ENCODE results near the gene MEIS2.

Gene MEIS2

DNA sequence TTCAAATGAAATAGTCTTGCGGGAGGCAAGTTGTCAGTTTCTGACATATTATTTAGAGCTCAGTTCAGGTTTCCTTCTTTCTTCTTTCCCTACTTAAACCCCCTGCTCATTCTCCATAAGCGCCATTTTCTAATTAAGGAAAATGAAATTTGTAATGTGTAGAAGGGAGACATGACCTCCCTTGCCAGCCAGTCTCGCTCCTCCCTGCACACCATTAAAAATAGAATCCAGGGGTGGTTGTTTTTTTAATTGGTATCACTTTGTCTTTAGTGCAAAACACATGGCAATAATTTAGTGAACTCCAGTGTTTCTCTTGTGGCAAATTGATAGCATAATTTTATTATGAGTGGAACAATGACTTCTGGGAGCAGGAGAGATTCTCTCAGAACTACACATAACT lies 160.1 kb downstream of the MEIS2 start:
- no peak for DNase-seq (ENCODE audit: low read depth in 1 of 2, low spot score in 1 of 2)
- TF ChIP-seq CTCF (IDR thresholded peaks at IDR 0.05; ENCODE audit: insufficient read depth, low read length), result no peak
- Histone ChIP-seq H3K27me3 (ENCODE audit: insufficient read depth, poor library complexity, severe bottlenecking) (no peaks in the 10 kb centered on the region), H3K27ac (replicated peaks) (no peak overlapping the region), H3K4me3 (replicated peaks; ENCODE audit: insufficient read depth, low read length) (no peak overlapping the region)

- TF ChIP-seq GABPA (IDR thresholded peaks at IDR 0.05; ENCODE audit: low read depth) (no peak), POLR2AphosphoS5 (IDR thresholded peaks at IDR 0.05; ENCODE audit: low read depth) (no peak), SPI1 (IDR thresholded peaks at IDR 0.05; ENCODE audit: borderline replicate concordance, low read depth) (no peak), CTCF (IDR thresholded peaks at IDR 0.05; ENCODE audit: insufficient read depth, low read length) (no peak)
- TF ChIP-seq, protein P1, sequence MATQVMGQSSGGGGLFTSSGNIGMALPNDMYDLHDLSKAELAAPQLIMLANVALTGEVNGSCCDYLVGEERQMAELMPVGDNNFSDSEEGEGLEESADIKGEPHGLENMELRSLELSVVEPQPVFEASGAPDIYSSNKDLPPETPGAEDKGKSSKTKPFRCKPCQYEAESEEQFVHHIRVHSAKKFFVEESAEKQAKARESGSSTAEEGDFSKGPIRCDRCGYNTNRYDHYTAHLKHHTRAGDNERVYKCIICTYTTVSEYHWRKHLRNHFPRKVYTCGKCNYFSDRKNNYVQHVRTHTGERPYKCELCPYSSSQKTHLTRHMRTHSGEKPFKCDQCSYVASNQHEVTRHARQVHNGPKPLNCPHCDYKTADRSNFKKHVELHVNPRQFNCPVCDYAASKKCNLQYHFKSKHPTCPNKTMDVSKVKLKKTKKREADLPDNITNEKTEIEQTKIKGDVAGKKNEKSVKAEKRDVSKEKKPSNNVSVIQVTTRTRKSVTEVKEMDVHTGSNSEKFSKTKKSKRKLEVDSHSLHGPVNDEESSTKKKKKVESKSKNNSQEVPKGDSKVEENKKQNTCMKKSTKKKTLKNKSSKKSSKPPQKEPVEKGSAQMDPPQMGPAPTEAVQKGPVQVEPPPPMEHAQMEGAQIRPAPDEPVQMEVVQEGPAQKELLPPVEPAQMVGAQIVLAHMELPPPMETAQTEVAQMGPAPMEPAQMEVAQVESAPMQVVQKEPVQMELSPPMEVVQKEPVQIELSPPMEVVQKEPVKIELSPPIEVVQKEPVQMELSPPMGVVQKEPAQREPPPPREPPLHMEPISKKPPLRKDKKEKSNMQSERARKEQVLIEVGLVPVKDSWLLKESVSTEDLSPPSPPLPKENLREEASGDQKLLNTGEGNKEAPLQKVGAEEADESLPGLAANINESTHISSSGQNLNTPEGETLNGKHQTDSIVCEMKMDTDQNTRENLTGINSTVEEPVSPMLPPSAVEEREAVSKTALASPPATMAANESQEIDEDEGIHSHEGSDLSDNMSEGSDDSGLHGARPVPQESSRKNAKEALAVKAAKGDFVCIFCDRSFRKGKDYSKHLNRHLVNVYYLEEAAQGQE (IDR thresholded peaks at IDR 0.05; ENCODE audit: insufficient replicate concordance, low read depth), result no peak
- Histone ChIP-seq H3K27ac (replicated peaks) (no peak overlapping the region), H3K27me3 (ENCODE audit: insufficient read depth, poor library complexity, severe bottlenecking) (no peaks in the 10 kb centered on the region), H3K4me3 (replicated peaks; ENCODE audit: insufficient read depth, low read length) (no peak overlapping the region)
- no peak for DNase-seq (ENCODE audit: low read depth in 1 of 2, low spot score in 1 of 2)
Observed at GRCh38 chr15:36938764-36939163, 161.6 kb downstream of the MEIS2 start.

GRCh38 chr15:36938131-36938530 lies 162.2 kb downstream of the MEIS2 start:
- no peak for DNase-seq (ENCODE audit: low read depth in 1 of 2, low spot score in 1 of 2)
- no peak overlapping the region for H3K4me3 ChIP-seq (replicated peaks; ENCODE audit: insufficient read depth, low read length)
- H3K27me3 ChIP-seq (ENCODE audit: insufficient read depth, poor library complexity, severe bottlenecking), result no peaks in the 10 kb centered on the region
- TF ChIP-seq, protein P1 (IDR thresholded peaks at IDR 0.05; ENCODE audit: insufficient replicate concordance, low read depth), result no peak
- no peak for TF ChIP-seq GABPA (IDR thresholded peaks at IDR 0.05; ENCODE audit: low read depth)
- no peak for TF ChIP-seq SPI1 (IDR thresholded peaks at IDR 0.05; ENCODE audit: borderline replicate concordance, low read depth)
- TF ChIP-seq POLR2AphosphoS5 (IDR thresholded peaks at IDR 0.05; ENCODE audit: low read depth), result no peak
- TF ChIP-seq CTCF (IDR thresholded peaks at IDR 0.05; ENCODE audit: insufficient read depth, low read length), result no peak
- H3K27ac ChIP-seq (replicated peaks), result no peak overlapping the region

- Histone ChIP-seq H3K27me3 (ENCODE audit: insufficient read depth, poor library complexity, severe bottlenecking) (no peaks in the 10 kb centered on the region), H3K4me3 (replicated peaks; ENCODE audit: insufficient read depth, low read length) (no peak overlapping the region), H3K27ac (replicated peaks) (no peak overlapping the region)
- no peak for DNase-seq (ENCODE audit: low read depth in 1 of 2, low spot score in 1 of 2)
- TF ChIP-seq, protein P1 (IDR thresholded peaks at IDR 0.05; ENCODE audit: insufficient replicate concordance, low read depth), result no peak
- TF ChIP-seq CTCF (IDR thresholded peaks at IDR 0.05; ENCODE audit: insufficient read depth, low read length) (no peak), POLR2AphosphoS5 (IDR thresholded peaks at IDR 0.05; ENCODE audit: low read depth) (no peak), SPI1 (IDR thresholded peaks at IDR 0.05; ENCODE audit: borderline replicate concordance, low read depth) (no peak), GABPA (IDR thresholded peaks at IDR 0.05; ENCODE audit: low read depth) (no peak)
Observed at GRCh38 chr15:36936613-36937012, 163.7 kb downstream of the MEIS2 start.
